ENCODE measurements around the gene RNASE4.

DNA sequence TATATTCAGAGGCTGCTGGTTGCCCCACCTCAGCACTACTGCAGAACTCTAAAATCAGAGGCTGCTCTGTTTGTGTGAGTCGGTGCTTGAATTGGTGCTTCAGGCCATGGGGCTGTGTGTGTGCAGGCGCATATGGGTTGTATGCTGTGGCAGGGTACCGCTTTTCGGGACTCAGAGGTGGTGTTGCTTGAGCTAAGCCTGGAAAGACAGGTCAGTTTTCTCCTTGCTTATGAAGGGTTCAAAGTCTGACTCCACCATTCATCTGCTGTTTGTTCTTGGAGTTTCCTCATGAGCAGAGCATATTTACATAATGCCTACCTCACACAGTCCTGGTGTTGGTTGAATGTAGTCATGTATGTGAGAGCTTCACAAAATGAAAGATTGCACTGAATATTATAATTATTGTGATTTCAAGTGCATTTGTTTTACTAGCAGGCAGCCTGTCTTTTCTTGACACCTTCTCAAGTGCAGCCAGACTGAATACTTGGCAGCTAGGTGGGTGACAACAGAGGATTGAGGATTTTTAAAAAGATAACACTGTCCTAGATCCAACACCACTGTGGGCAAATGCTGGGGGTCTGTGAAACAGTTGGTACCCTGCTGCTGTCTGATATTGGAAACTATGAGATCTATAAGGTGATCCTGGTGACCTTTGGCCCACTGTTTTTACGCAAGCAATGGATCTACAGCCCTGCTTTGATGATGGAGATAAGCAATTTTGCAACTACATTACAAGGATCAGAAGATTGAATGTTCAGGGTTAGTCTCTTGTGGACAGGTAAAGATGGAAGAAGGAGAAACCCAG, 3.2 kb downstream of the RNASE4 start:
- TF ChIP-seq USF1 (IDR thresholded peaks at IDR 0.05) = no peak
- TF ChIP-seq, protein P1, sequence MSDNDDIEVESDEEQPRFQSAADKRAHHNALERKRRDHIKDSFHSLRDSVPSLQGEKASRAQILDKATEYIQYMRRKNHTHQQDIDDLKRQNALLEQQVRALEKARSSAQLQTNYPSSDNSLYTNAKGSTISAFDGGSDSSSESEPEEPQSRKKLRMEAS (IDR thresholded peaks at IDR 0.05) = no peak
- no peak for TF ChIP-seq TAF1 (IDR thresholded peaks at IDR 0.05; ENCODE audit: low read depth)
- no peak for TF ChIP-seq RAD21 (IDR thresholded peaks at IDR 0.05; ENCODE audit: low read depth)
- no peak for TF ChIP-seq EP300 (IDR thresholded peaks at IDR 0.05; ENCODE audit: borderline replicate concordance)
- no peak for TF ChIP-seq NFIC (IDR thresholded peaks at IDR 0.05)
- no peak for TF ChIP-seq CEBPB (IDR thresholded peaks at IDR 0.05)
- TF ChIP-seq EGR1 (IDR thresholded peaks at IDR 0.05) = no peak
- TF ChIP-seq REST (IDR thresholded peaks at IDR 0.05; ENCODE audit: low read depth) = no peak
- no peak for TF ChIP-seq FOXM1 (IDR thresholded peaks at IDR 0.05; ENCODE audit: borderline replicate concordance, low read depth)
- no peak for TF ChIP-seq TEAD4 (IDR thresholded peaks at IDR 0.05)
- TF ChIP-seq ZBTB7A (IDR thresholded peaks at IDR 0.05; ENCODE audit: low read depth) = no peak
- no peak for TF ChIP-seq YY1 (IDR thresholded peaks at IDR 0.05; ENCODE audit: low read depth)

All from Ishikawa (cell line).